Spleen (tissue), 11 donors: ENCODE measurements around the gene COL4A1. TPM values are rescaled to one million over a fixed set of nuclear protein-coding genes. Genes with fewer than 3 reads are reported as not detected.

ENCODE experiments used
- DNase-seq: peaks from one replicate; pipeline ENCODE4 v3.0.0-alpha.2; 2020
- H3K27ac ChIP-seq, 8 donors: fragments of 200-600 bp; sonication (generic) in 7 of 8; 1 replicate in 4 of 8; 2 replicates in 4 of 8; pipeline versions ENCODE4 v1.5.0 to v1.8.0; 2016 to 2021; ENCODE audit warnings: inconsistent platforms in 4 of 8, mild to moderate bottlenecking in 4 of 8, moderate library complexity in 1 of 8
- H3K27me3 ChIP-seq, 7 donors: fragments of 200-600 bp; sonication (generic) in 6 of 7; replicated peaks in 1 of 7; 1 replicate in 4 of 7; 2 replicates in 3 of 7; pipeline versions ENCODE4 v1.5.0 to v1.8.0; 2016 to 2021; ENCODE audit warnings: inconsistent platforms in 3 of 7, mild to moderate bottlenecking in 1 of 7
- H3K36me3 ChIP-seq, 6 donors: fragments of 200-600 bp; sonication (generic) in 5 of 6; 1 replicate in 4 of 6; 2 replicates in 2 of 6; pipeline versions ENCODE4 v1.5.0 to v1.8.0; 2016 to 2021; ENCODE audit warnings: inconsistent platforms in 2 of 6
- H3K4me1 ChIP-seq, 6 donors: fragments of 200-600 bp; sonication (generic) in 5 of 6; 1 replicate in 3 of 6; 2 replicates in 3 of 6; pipeline versions ENCODE4 v1.5.0 to v1.8.0; 2016 to 2021; ENCODE audit warnings: inconsistent platforms in 3 of 6
- H3K4me3 ChIP-seq, 8 donors: fragments of 200-600 bp; sonication (generic) in 7 of 8; 1 replicate in 4 of 8; 2 replicates in 4 of 8; pipeline versions ENCODE4 v1.5.0 to v1.8.0; 2016 to 2021; ENCODE audit warnings: inconsistent platforms in 4 of 8, mild to moderate bottlenecking in 4 of 8, moderate library complexity in 2 of 8
- H3K9me3 ChIP-seq, 8 donors: fragments of 200-600 bp; sonication (generic) in 7 of 8; 1 replicate in 4 of 8; 2 replicates in 4 of 8; pipeline versions ENCODE4 v1.5.0 to v1.8.0; 2016 to 2021; ENCODE audit warnings: inconsistent platforms in 4 of 8
- CTCF ChIP-seq, 11 experiments: fragments of 200-600 bp in 7 of 11; fragments of 450-650 bp in 4 of 11; sonication (generic) in 4 of 11; IDR thresholded peaks in 8 of 11; conservative IDR thresholded peaks in 3 of 11; 1 replicate in 7 of 11; 2 replicates in 4 of 11; pipeline versions ENCODE4 v1.4.0 to v1.8.0; 2016 to 2021; ENCODE audit warnings: antibody characterized with exemption in 11 of 11, inconsistent platforms in 4 of 11, mild to moderate bottlenecking in 1 of 11
- POLR2A ChIP-seq, 3 donors: fragments of 450-650 bp; IDR thresholded peaks; one replicate each; pipeline ENCODE4 v1.5.1; 2017; ENCODE audit warnings: antibody characterized with exemption in 3 of 3, mild to moderate bottlenecking in 1 of 3
- POLR2AphosphoS5 ChIP-seq, 3 donors: sonication (generic); formaldehyde crosslinking; IDR thresholded peaks; one replicate each; pipeline ENCODE4 v1.5.1; 2017; ENCODE audit warnings: antibody characterized with exemption in 3 of 3
- WGBS, 5 donors: extraction: QIAGEN DNeasy Blood & Tissue Kit in 3 of 5; methylation state at CpG; one replicate each; pipeline versions ENCODE4 v1.1.5 to v1.1.7; 2013 to 2018; 5-methylcytosine and 5-hydroxymethylcytosine counted together
- intact Hi-C: fragments of 100-400 bp; cut with DNase I; formaldehyde crosslinking; loops from one replicate; pipeline ENCODE4 v1.15.0; 2023; ENCODE audit warnings: low total_unique reads
- polyA plus RNA-seq, 3 donors: library from polyadenylated mRNA; stranded (reverse); fragments of 200-250 nt; gene quantifications; one replicate each; pipeline ENCODE4 v1.2.1, GENCODE V29; 2013
- total RNA-seq, 7 donors: library from RNA; depleted of rRNA in 3 of 7; stranded (reverse); fragments of >200 nt in 3 of 7; fragmentation: NEBNext Ultra II Directional in 4 of 7; extraction: Animal tissue kit (Norgen Biotek cat#: 25700) in 4 of 7; gene quantifications; one replicate each; pipeline versions ENCODE4 v1.1.0 to v1.2.1, GENCODE V29; 2016 to 2021
- donor health status: healthy with polysubstance abuse.
- donor health status: DM: no; HTN: no; CAD: no; lungs with moderate emphysema.
- donor health status: DM: no; HTN: no; CAD: no.
- donor health status: Bipolar disorder and iron deficiency.
- donor health status: healthy.
- donor health status: DM: no; HTN: no; CAD: no.
- donor health status: DM: yes; HTN: yes; CAD: no.

The COL4A1 gene
- total and polyA plus RNA-seq, 10 donors, result 37.9 to 959 (median 340) TPM

- WGBS, 5 donors, result 83 to 95% (median 87%) methylated on average over 8 to 10 of the region's 10 CpGs
- DNase-seq, result no peak
- H3K36me3 ChIP-seq, result peaks cover 0 to 91% (median 21%) of the 10 kb centered on the region in 6 donors
- intact Hi-C loops, result no loop called here
- H3K27me3 ChIP-seq, result no peaks in the 10 kb centered on the region
- no peak overlapping the region for H3K4me3 ChIP-seq
- H3K9me3 ChIP-seq, result no peaks in the 10 kb centered on the region
- TF ChIP-seq POLR2AphosphoS5 (IDR thresholded peaks at IDR 0.05) (peak in 1 of 3 donors; percentile 16), POLR2A (IDR thresholded peaks at IDR 0.05) (no peak), CTCF (IDR thresholded peaks at IDR 0.05 in 8 of 11, conservative IDR thresholded peaks at IDR 0.05 in 3 of 11) (no peak)
- no peaks in the 10 kb centered on the region for H3K4me1 ChIP-seq
- H3K27ac ChIP-seq, result no peak overlapping the region
These were observed 120.6 kb downstream of the COL4A1 start for GRCh38 chr13:110186231-110186855.

- Histone ChIP-seq H3K27me3 (no peaks in the 10 kb centered on the region), H3K27ac (no peak overlapping the region), H3K9me3 (no peaks in the 10 kb centered on the region), H3K4me3 (no peak overlapping the region), H3K4me1 (no peaks in the 10 kb centered on the region), H3K36me3 (peaks cover 0 to 91% (median 23%) of the 10 kb centered on the region in 6 donors)
- intact Hi-C loops, result no loop called here
- TF ChIP-seq CTCF (IDR thresholded peaks at IDR 0.05 in 8 of 11, conservative IDR thresholded peaks at IDR 0.05 in 3 of 11), result no peak
- TF ChIP-seq POLR2A (IDR thresholded peaks at IDR 0.05), result no peak
- TF ChIP-seq POLR2AphosphoS5 (IDR thresholded peaks at IDR 0.05), result no peak
- 81 to 94% (median 88%) methylated on average over 16 of the region's 16 CpGs for WGBS, 5 donors
- no peak for DNase-seq
These were observed 121.3 kb downstream of the COL4A1 start for GRCh38 chr13:110185696-110186095.

- Histone ChIP-seq H3K9me3 (no peaks in the 10 kb centered on the region), H3K36me3 (peaks cover 0 to 98% (median 25%) of the 10 kb centered on the region in 6 donors), H3K4me1 (no peaks in the 10 kb centered on the region), H3K27me3 (no peaks in the 10 kb centered on the region), H3K27ac (no peak overlapping the region), H3K4me3 (no peak overlapping the region)
- 65 to 79% (median 74%) methylated on average over 7 of the region's 7 CpGs for WGBS, 5 donors
- no peak for DNase-seq
- TF ChIP-seq POLR2AphosphoS5 (IDR thresholded peaks at IDR 0.05) (no peak), CTCF (IDR thresholded peaks at IDR 0.05 in 8 of 11, conservative IDR thresholded peaks at IDR 0.05 in 3 of 11) (no peak), POLR2A (IDR thresholded peaks at IDR 0.05) (no peak)
- intact Hi-C loops, result no loop called here
These were observed 123.0 kb downstream of the COL4A1 start for GRCh38 chr13:110183910-110184309.

GRCh38 chr13:110182461-110182860 lies 124.5 kb downstream of the COL4A1 start:
- no peaks in the 10 kb centered on the region for H3K9me3 ChIP-seq
- no peak overlapping the region for H3K4me3 ChIP-seq
- intact Hi-C loops, result no loop called here
- H3K36me3 ChIP-seq, result peaks cover 0 to 98% (median 35%) of the 10 kb centered on the region in 6 donors
- no peak for DNase-seq
- WGBS, 5 donors, result 78 to 91% (median 80%) methylated on average over 7 to 9 of the region's 9 CpGs
- H3K27ac ChIP-seq, result no peak overlapping the region
- no peak for TF ChIP-seq POLR2AphosphoS5 (IDR thresholded peaks at IDR 0.05)
- no peak for TF ChIP-seq POLR2A (IDR thresholded peaks at IDR 0.05)
- no peaks in the 10 kb centered on the region for H3K27me3 ChIP-seq
- H3K4me1 ChIP-seq, result no peaks in the 10 kb centered on the region
